PC-3 (cell line): ENCODE results near the gene PIK3R5.

Experiments used
- EZH2phosphoT487 ChIP-seq: fragments of 300-600 bp; sonication (generic); IDR thresholded peaks from 2 replicates; pipeline ENCODE4 v1.6.1; 2018; ENCODE audit warnings: mild to moderate bottlenecking, antibody characterized with exemption, low read length, borderline replicate concordance
- TF ChIP-seq, protein P1 (sequence below): fragments of 300-600 bp; sonication (generic); conservative IDR thresholded peaks from 2 replicates; pipeline ENCODE4 v1.5.1; 2017; ENCODE audit warnings: antibody characterized with exemption, low read depth, mild to moderate bottlenecking, low read length

DNA sequence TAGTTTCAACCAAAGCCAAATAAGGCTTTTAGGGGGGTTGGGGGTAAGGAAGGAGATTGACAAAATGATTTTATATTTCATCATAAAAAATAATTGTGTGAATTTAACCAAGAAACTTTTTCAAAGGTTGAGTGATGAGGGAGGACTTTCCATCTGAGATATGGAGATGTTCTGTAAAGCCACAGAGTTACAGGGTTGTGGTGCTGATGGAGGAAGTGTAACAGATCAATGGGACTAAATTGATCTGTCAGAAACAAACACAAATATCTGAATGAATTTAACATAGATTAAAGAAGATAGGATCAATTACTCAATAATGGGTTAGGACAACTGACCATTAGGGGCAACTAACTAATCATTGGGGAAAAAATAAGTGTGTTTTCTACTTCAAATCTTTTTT lies 14.2 kb upstream of the PIK3R5 start:
- TF ChIP-seq, protein P1, sequence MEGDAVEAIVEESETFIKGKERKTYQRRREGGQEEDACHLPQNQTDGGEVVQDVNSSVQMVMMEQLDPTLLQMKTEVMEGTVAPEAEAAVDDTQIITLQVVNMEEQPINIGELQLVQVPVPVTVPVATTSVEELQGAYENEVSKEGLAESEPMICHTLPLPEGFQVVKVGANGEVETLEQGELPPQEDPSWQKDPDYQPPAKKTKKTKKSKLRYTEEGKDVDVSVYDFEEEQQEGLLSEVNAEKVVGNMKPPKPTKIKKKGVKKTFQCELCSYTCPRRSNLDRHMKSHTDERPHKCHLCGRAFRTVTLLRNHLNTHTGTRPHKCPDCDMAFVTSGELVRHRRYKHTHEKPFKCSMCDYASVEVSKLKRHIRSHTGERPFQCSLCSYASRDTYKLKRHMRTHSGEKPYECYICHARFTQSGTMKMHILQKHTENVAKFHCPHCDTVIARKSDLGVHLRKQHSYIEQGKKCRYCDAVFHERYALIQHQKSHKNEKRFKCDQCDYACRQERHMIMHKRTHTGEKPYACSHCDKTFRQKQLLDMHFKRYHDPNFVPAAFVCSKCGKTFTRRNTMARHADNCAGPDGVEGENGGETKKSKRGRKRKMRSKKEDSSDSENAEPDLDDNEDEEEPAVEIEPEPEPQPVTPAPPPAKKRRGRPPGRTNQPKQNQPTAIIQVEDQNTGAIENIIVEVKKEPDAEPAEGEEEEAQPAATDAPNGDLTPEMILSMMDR: no peak
- no peak for TF ChIP-seq EZH2phosphoT487
